Keratinocyte (primary cell): Measurements from ENCODE around the gene EPHA2. TPM values are rescaled to one million over a fixed set of nuclear protein-coding genes. Genes with fewer than 3 reads are reported as not detected.

Experiments
- DNase-seq: peaks from one replicate; pipeline ENCODE4 v3.0.0-alpha.2; 2011; ENCODE audit warnings: low read depth, missing footprints, low spot score
- FAIRE-seq: peaks from 2 replicates; lab custom pipeline; 2011; peaks lifted over from hg19 to GRCh38; lab: Jason Lieb, UNC
- H2AFZ ChIP-seq: 2 replicates; pipeline ENCODE4 v1.6.0; 2012; ENCODE audit warnings: low read length, control low read depth, inconsistent platforms; ENCODE audit not compliant: control insufficient read depth
- H3K27ac ChIP-seq: 2 replicates; pipeline ENCODE4 v1.5.1; 2011; ENCODE audit warnings: low read length; ENCODE audit not compliant: control insufficient read depth, insufficient read depth
- H3K27me3 ChIP-seq: 3 replicates; pipeline ENCODE4 v1.6.0; 2011; ENCODE audit warnings: low read length; ENCODE audit not compliant: control insufficient read depth, insufficient read depth; ENCODE audit errors: extremely low read depth
- H3K36me3 ChIP-seq, 2 experiments: 2 replicates in 1 of 2; 3 replicates in 1 of 2; pipeline ENCODE4 v1.5.1; 2011; ENCODE audit warnings: low read length in 2 of 2, mild to moderate bottlenecking in 1 of 2; ENCODE audit not compliant: control insufficient read depth in 2 of 2, insufficient read depth in 2 of 2; ENCODE audit errors: extremely low read depth in 1 of 2
- H3K4me1 ChIP-seq: 3 replicates; pipeline ENCODE4 v1.5.1; 2011; ENCODE audit warnings: low read length; ENCODE audit not compliant: control insufficient read depth, insufficient read depth; ENCODE audit errors: extremely low read depth
- H3K4me2 ChIP-seq: 3 replicates; pipeline ENCODE4 v1.6.0; 2011; ENCODE audit warnings: low read depth, low read length; ENCODE audit not compliant: control insufficient read depth, insufficient read depth; ENCODE audit errors: extremely low read depth
- H3K4me3 ChIP-seq, 3 experiments: fragments of 200-600 bp in 1 of 3; sonication (generic) in 1 of 3; 2 replicates in 2 of 3; 3 replicates in 1 of 3; pipeline ENCODE4 v1.5.1; 2011 to 2016; ENCODE audit warnings: low read length in 3 of 3, mild to moderate bottlenecking in 3 of 3, control low read depth in 2 of 3, inconsistent platforms in 1 of 3, low read depth in 1 of 3, mixed read lengths in 1 of 3, mixed run types in 1 of 3, moderate library complexity in 1 of 3; ENCODE audit not compliant: control insufficient read depth in 2 of 3, insufficient read depth in 2 of 3; ENCODE audit errors: extremely low read depth in 1 of 3
- H3K79me2 ChIP-seq: 2 replicates; pipeline ENCODE4 v1.6.0; 2012; ENCODE audit warnings: low read length; ENCODE audit not compliant: control insufficient read depth, insufficient read depth
- H3K9ac ChIP-seq: 3 replicates; pipeline ENCODE4 v1.6.0; 2011; ENCODE audit warnings: low read length; ENCODE audit not compliant: control insufficient read depth, insufficient read depth; ENCODE audit errors: extremely low read depth
- H3K9me1 ChIP-seq: 3 replicates; pipeline ENCODE4 v1.6.0; 2011; ENCODE audit warnings: low read length; ENCODE audit not compliant: control insufficient read depth, insufficient read depth; ENCODE audit errors: extremely low read depth
- H3K9me3 ChIP-seq: 2 replicates; pipeline ENCODE4 v1.5.1; 2012; ENCODE audit warnings: low read depth, low read length; ENCODE audit not compliant: control insufficient read depth
- H4K20me1 ChIP-seq: 3 replicates; pipeline ENCODE4 v1.6.0; 2011; ENCODE audit warnings: low read length; ENCODE audit not compliant: control insufficient read depth, insufficient read depth; ENCODE audit errors: extremely low read depth
- EZH2 ChIP-seq: IDR thresholded peaks from one replicate; pipeline ENCODE4 v1.6.1; 2012; ENCODE audit warnings: inconsistent platforms, mild to moderate bottlenecking, low read length, moderate library complexity
- dilution Hi-C: fragments of 300-500 bp; cut with MboI; formaldehyde crosslinking; loops from one replicate; pipeline ENCODE4 v1.7.0; 2020; ENCODE audit warnings: low sequenced_read_pairs; ENCODE audit not compliant: extremely low pct_ligation_motif_present
- polyA plus RNA-seq, 5 experiments: library from polyadenylated mRNA; depleted of rRNA in 3 of 5; stranded (reverse) in 3 of 5; stranded (forward) in 1 of 5; unstranded in 1 of 5; fragments of >200 nt; gene quantifications; 1 replicate in 1 of 5; 2 replicates in 3 of 5; 3 replicates in 1 of 5; pipeline versions ENCODE4 v1.2.1 to v1.2.3, GENCODE V29; 2011 to 2012; ENCODE audit warnings: missing spikeins in 2 of 5, low read depth in 1 of 5, low replicate concordance in 1 of 5
- TF ChIP-seq, protein P1 (sequence below), 3 experiments: IDR thresholded peaks in 1 of 3; conservative IDR thresholded peaks in 1 of 3; optimal IDR thresholded peaks in 1 of 3; 2 replicates in 2 of 3; 3 replicates in 1 of 3; pipeline versions ENCODE3 to v1.5.1; 2011; ENCODE audit warnings: low read length in 3 of 3, mild to moderate bottlenecking in 3 of 3, moderate library complexity in 2 of 3, control low read depth in 1 of 3, inconsistent platforms in 1 of 3; ENCODE audit not compliant: insufficient read depth in 2 of 3; ENCODE audit errors: extremely low read depth in 1 of 3

The EPHA2 gene
- polyA plus RNA-seq, 1 donor (not counting 4 experiments of a cell fraction or from before 2014, with no cell fraction given): 55.6 TPM

DNA sequence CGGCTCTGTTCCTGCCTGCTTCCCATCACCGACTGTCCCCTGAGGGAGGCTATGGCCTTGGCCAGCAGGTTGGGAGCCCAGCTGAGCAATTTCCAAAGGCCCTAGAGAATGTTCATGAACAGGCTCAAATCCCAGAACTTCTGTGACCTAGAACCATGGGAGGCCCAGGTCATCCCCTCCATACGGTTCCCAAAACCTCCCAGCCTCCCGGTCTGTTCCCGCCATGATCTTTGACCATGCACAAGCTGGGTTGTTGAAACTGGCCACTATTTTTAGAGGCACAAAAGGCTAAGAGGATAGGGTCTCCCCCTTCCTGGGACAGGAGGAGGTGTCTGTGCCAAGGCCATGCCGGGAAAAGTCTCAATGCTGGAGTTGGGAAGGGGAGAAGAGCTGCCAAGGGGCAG, 27.5 kb downstream of the EPHA2 start:
- TF ChIP-seq, protein P1, sequence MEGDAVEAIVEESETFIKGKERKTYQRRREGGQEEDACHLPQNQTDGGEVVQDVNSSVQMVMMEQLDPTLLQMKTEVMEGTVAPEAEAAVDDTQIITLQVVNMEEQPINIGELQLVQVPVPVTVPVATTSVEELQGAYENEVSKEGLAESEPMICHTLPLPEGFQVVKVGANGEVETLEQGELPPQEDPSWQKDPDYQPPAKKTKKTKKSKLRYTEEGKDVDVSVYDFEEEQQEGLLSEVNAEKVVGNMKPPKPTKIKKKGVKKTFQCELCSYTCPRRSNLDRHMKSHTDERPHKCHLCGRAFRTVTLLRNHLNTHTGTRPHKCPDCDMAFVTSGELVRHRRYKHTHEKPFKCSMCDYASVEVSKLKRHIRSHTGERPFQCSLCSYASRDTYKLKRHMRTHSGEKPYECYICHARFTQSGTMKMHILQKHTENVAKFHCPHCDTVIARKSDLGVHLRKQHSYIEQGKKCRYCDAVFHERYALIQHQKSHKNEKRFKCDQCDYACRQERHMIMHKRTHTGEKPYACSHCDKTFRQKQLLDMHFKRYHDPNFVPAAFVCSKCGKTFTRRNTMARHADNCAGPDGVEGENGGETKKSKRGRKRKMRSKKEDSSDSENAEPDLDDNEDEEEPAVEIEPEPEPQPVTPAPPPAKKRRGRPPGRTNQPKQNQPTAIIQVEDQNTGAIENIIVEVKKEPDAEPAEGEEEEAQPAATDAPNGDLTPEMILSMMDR (optimal IDR thresholded peaks at IDR 0.05 in 1 of 3, IDR thresholded peaks at IDR 0.05 in 1 of 3, conservative IDR thresholded peaks at IDR 0.05 in 1 of 3; ENCODE audit: extremely low read depth in 1 of 3, insufficient read depth in 2 of 3, low read length in 3 of 3): no peak
- TF ChIP-seq EZH2: no peak
- H4K20me1 ChIP-seq: peaks cover 60% of the 10 kb centered on the region
- no peak overlapping the region for H3K4me2 ChIP-seq
- no peaks in the 10 kb centered on the region for H3K9me3 ChIP-seq
- H3K9ac ChIP-seq: no peak overlapping the region
- peaks cover 68 to 76% of the 10 kb centered on the region in 2 experiments for H3K36me3 ChIP-seq
- H2AFZ ChIP-seq: no peak overlapping the region
- no peaks in the 10 kb centered on the region for H3K27me3 ChIP-seq
- H3K27ac ChIP-seq: no peak overlapping the region
- H3K4me1 ChIP-seq: peaks cover 5% of the 10 kb centered on the region
- peaks cover 39% of the 10 kb centered on the region for H3K79me2 ChIP-seq
- DNase-seq: no peak
- H3K9me1 ChIP-seq: no peaks in the 10 kb centered on the region
- FAIRE-seq: no peak
- no peak overlapping the region for H3K4me3 ChIP-seq
- dilution Hi-C loops: no loop called here

DNA sequence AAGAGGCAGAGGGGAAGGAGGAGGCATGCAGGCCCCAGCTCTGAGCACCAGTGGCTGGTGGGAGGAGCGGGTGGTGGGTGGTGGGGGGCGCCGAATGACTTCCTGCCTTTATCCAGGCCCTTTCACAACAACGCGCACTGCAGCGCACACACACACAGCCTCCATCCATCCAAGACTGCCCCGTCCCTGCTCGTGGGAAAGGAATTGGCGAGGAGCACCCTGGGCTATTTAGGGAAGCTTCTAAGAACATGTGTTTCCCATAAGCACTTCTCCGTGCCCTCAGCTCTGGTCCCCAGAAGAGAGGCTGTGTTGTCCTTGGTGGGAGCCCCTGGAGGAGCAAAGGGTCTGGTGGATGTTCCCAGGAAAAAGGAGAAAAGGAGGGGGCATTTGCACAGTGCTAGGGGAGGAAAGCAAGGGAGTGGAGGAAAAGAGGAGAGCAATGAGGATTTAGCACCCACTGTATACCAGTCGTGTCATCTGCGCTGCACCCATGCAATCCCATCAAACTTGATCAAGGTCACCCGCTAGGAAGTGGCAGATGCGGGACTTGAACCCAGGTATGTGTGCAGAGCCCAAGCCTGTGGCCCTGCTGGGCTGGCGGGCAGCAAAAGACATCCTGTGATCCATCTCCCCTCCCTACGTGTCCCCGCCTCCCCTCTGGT, 28.1 kb downstream of the EPHA2 start:
- Histone ChIP-seq H3K9ac (no peak overlapping the region), H3K36me3 (peaks cover 67 to 72% of the 10 kb centered on the region in 2 experiments), H2AFZ (no peak overlapping the region), H3K27me3 (no peaks in the 10 kb centered on the region), H4K20me1 (peaks cover 55% of the 10 kb centered on the region), H3K4me2 (no peak overlapping the region), H3K4me1 (peaks cover 5% of the 10 kb centered on the region), H3K4me3 (no peak overlapping the region), H3K79me2 (peaks cover 34% of the 10 kb centered on the region), H3K27ac (no peak overlapping the region), H3K9me3 (no peaks in the 10 kb centered on the region), H3K9me1 (no peaks in the 10 kb centered on the region)
- TF ChIP-seq EZH2: no peak
- TF ChIP-seq, protein P1 (optimal IDR thresholded peaks at IDR 0.05 in 1 of 3, IDR thresholded peaks at IDR 0.05 in 1 of 3, conservative IDR thresholded peaks at IDR 0.05 in 1 of 3; ENCODE audit: extremely low read depth in 1 of 3, insufficient read depth in 2 of 3, low read length in 3 of 3): no peak
- FAIRE-seq (no peak), DNase-seq (no peak)
- dilution Hi-C loops: no loop called here
